Measurements from ENCODE around the gene LTBP3.

The LTBP3 gene

GRCh38 chr11:65591939-65592857 lies 34.0 kb upstream of the LTBP3 start:
- FAIRE-seq = no peak
- DNase-seq (ENCODE audit: insufficient read length, low spot score) = no peak

GRCh38 chr11:65590240-65590738 lies 32.1 kb upstream of the LTBP3 start:
- no peak for DNase-seq (ENCODE audit: insufficient read length, low spot score)
- FAIRE-seq = no peak
- TF ChIP-seq POLR2A (IDR thresholded peaks at IDR 0.05; ENCODE audit: low read depth, low read length) = no peak

More at GRCh38 chr11:65591939-65592857, 34.0 kb upstream of the LTBP3 start:
- no peak for TF ChIP-seq POLR2A (IDR thresholded peaks at IDR 0.05; ENCODE audit: low read depth, low read length)

- DNase-seq (ENCODE audit: insufficient read length, low spot score) = no peak
- FAIRE-seq = no peak
- TF ChIP-seq POLR2A (IDR thresholded peaks at IDR 0.05; ENCODE audit: low read depth, low read length) = no peak
These were observed 31.5 kb upstream of the LTBP3 start for GRCh38 chr11:65589444-65590239.

GRCh38 chr11:65588199-65589054 lies 30.3 kb upstream of the LTBP3 start:
- FAIRE-seq = no peak
- no peak for TF ChIP-seq POLR2A (IDR thresholded peaks at IDR 0.05; ENCODE audit: low read depth, low read length)

GRCh38 chr11:65586676-65587075 lies 28.5 kb upstream of the LTBP3 start:
- FAIRE-seq = no peak
- DNase-seq (ENCODE audit: insufficient read length, low spot score) = no peak
- TF ChIP-seq POLR2A (IDR thresholded peaks at IDR 0.05; ENCODE audit: low read depth, low read length) = no peak

More at GRCh38 chr11:65588199-65589054, 30.3 kb upstream of the LTBP3 start:
- peak; percentile 85 for DNase-seq (ENCODE audit: insufficient read length, low spot score)

- DNase-seq (ENCODE audit: insufficient read length, low spot score) = no peak
- no peak for TF ChIP-seq POLR2A (IDR thresholded peaks at IDR 0.05; ENCODE audit: low read depth, low read length)
- FAIRE-seq = no peak
These were observed 28.1 kb upstream of the LTBP3 start for GRCh38 chr11:65586247-65586630.

GRCh38 chr11:65585396-65586246 lies 27.5 kb upstream of the LTBP3 start:
- no peak for FAIRE-seq
- no peak for TF ChIP-seq POLR2A (IDR thresholded peaks at IDR 0.05; ENCODE audit: low read depth, low read length)
- no peak for DNase-seq (ENCODE audit: insufficient read length, low spot score)

GRCh38 chr11:65584723-65585171 lies 26.6 kb upstream of the LTBP3 start:
- FAIRE-seq (no peak), DNase-seq (ENCODE audit: insufficient read length, low spot score) (no peak)
- TF ChIP-seq POLR2A (IDR thresholded peaks at IDR 0.05; ENCODE audit: low read depth, low read length) = no peak

- no peak for TF ChIP-seq POLR2A (IDR thresholded peaks at IDR 0.05; ENCODE audit: low read depth, low read length)
- no peak for FAIRE-seq
- no peak for DNase-seq (ENCODE audit: insufficient read length, low spot score)
These were observed 25.9 kb upstream of the LTBP3 start for GRCh38 chr11:65584106-65584505.

GRCh38 chr11:65583589-65583988 lies 25.4 kb upstream of the LTBP3 start:
- no peak for FAIRE-seq
- no peak for DNase-seq (ENCODE audit: insufficient read length, low spot score)
- TF ChIP-seq POLR2A (IDR thresholded peaks at IDR 0.05; ENCODE audit: low read depth, low read length) = no peak

GRCh38 chr11:65581928-65582327 lies 23.8 kb upstream of the LTBP3 start:
- DNase-seq (ENCODE audit: insufficient read length, low spot score) (no peak), FAIRE-seq (no peak)
- no peak for TF ChIP-seq POLR2A (IDR thresholded peaks at IDR 0.05; ENCODE audit: low read depth, low read length)

- TF ChIP-seq POLR2A (IDR thresholded peaks at IDR 0.05; ENCODE audit: low read depth, low read length) = no peak
- FAIRE-seq (no peak), DNase-seq (ENCODE audit: insufficient read length, low spot score) (no peak)
These were observed 22.6 kb upstream of the LTBP3 start for GRCh38 chr11:65580756-65581155.

Measured in H54 (cell line).